Stomach (tissue), 9 donors: ENCODE results near the gene CAB39. TPM values are rescaled to one million over a fixed set of nuclear protein-coding genes. Genes with fewer than 3 reads are reported as not detected.
A peak's percentile ranks its signal among the peaks of the same experiment; 100 is the strongest.

Experiments used
- DNase-seq, 2 donors: peaks; one replicate each; pipeline versions ENCODE4 v3.0.0 to v3.0.0-alpha.2; 2013 to 2019
- H3K27ac ChIP-seq, 5 donors: fragments of 200-600 bp in 4 of 5; sonication (generic) in 4 of 5; one replicate each; pipeline ENCODE4 v1.5.1; 2013 to 2019; ENCODE audit warnings: mild to moderate bottlenecking in 1 of 5, moderate library complexity in 1 of 5
- H3K27me3 ChIP-seq, 3 donors: fragments of 200-600 bp; sonication (generic); one replicate each; pipeline ENCODE4 v1.5.1; 2017 to 2019; ENCODE audit warnings: mixed run types in 1 of 3
- H3K36me3 ChIP-seq, 4 donors: fragments of 200-600 bp; sonication (generic); 1 replicate in 3 of 4; 2 replicates in 1 of 4; pipeline ENCODE4 v1.5.1; 2016 to 2019
- H3K4me1 ChIP-seq, 4 donors: fragments of 200-600 bp; sonication (generic); one replicate each; pipeline ENCODE4 v1.5.1; 2016 to 2019
- H3K4me3 ChIP-seq, 4 donors: fragments of 200-600 bp; sonication (generic) in 3 of 4; one replicate each; pipeline ENCODE4 v1.5.1; 2016 to 2019; ENCODE audit warnings: mild to moderate bottlenecking in 1 of 4
- H3K9me3 ChIP-seq, 4 donors: fragments of 200-600 bp; sonication (generic); one replicate each; pipeline ENCODE4 v1.5.1; 2016 to 2019
- CTCF ChIP-seq, 7 experiments: fragments of 450-650 bp in 4 of 7; fragments of 200-600 bp in 3 of 7; sonication (generic) in 3 of 7; IDR thresholded peaks; one replicate each; pipeline ENCODE4 v1.5.1; 2016 to 2019; ENCODE audit warnings: antibody characterized with exemption in 7 of 7, control low read depth in 2 of 7, mild to moderate bottlenecking in 1 of 7
- EP300 ChIP-seq: sonication (generic); formaldehyde crosslinking; IDR thresholded peaks from one replicate; pipeline ENCODE4 v1.6.1; 2017; ENCODE audit warnings: antibody characterized with exemption
- POLR2A ChIP-seq, 4 donors: fragments of 450-650 bp; IDR thresholded peaks; one replicate each; pipeline ENCODE4 v1.6.1; 2016; ENCODE audit warnings: antibody characterized with exemption in 4 of 4, control low read depth in 2 of 4, mild to moderate bottlenecking in 1 of 4, moderate library complexity in 1 of 4
- POLR2AphosphoS5 ChIP-seq, 3 donors: sonication (generic); formaldehyde crosslinking; IDR thresholded peaks; one replicate each; pipeline ENCODE4 v1.6.1; 2016; ENCODE audit warnings: antibody characterized with exemption in 3 of 3
- WGBS, 5 donors: extraction: QIAGEN DNeasy Blood & Tissue Kit in 3 of 5; methylation state at CpG; one replicate each; pipeline versions ENCODE4 v1.1.5 to v1.1.7; 2013 to 2018; 5-methylcytosine and 5-hydroxymethylcytosine counted together
- intact Hi-C: fragments of 100-400 bp; cut with DNase I; formaldehyde crosslinking; loops from one replicate; pipeline ENCODE4 v1.15.1; 2023; ENCODE audit warnings: low total_unique reads
- polyA plus RNA-seq, 3 donors: library from polyadenylated mRNA; stranded (reverse); fragments of 200-250 nt; gene quantifications; one replicate each; pipeline ENCODE4 v1.2.3, GENCODE V29; 2013
- small RNA-seq, 4 donors: library from RNA; depleted of rRNA; stranded (forward); fragments of <200 nt; gene quantifications; one replicate each; pipeline ENCODE3, GENCODE V24; 2016
- total RNA-seq, 5 donors: library from RNA; depleted of rRNA; stranded (reverse); fragments of >200 nt; gene quantifications; one replicate each; pipeline versions ENCODE4 v1.1.0 to v1.2.3, GENCODE V29; 2014 to 2016
- donor health status: healthy with polysubstance abuse.
- donor health status: Bipolar disorder and iron deficiency.
- donor health status: healthy.

The CAB39 gene
- total and polyA plus RNA-seq, 8 donors = 21.8 to 126 (median 84.5) TPM

GRCh38 chr2:230869914-230870543 is 157.4 kb downstream of the CAB39 start:
- H3K27me3 ChIP-seq = no peaks in the 10 kb centered on the region
- H3K4me1 ChIP-seq = peaks cover 59 to 80% (median 70%) of the 10 kb centered on the region in 4 donors
- peak; percentile 18 to 46 for DNase-seq
- H3K9me3 ChIP-seq = no peaks in the 10 kb centered on the region
- peaks cover 0 to 17% (median 6%) of the 10 kb centered on the region in 4 donors for H3K36me3 ChIP-seq
- no peak overlapping the region for H3K4me3 ChIP-seq
- intact Hi-C loops = no loop called here
- H3K27ac ChIP-seq = peak overlapping the region in 4 of 5 donors; percentile 25 to 73 (median 51)
- TF ChIP-seq EP300 (no peak), POLR2AphosphoS5 (IDR thresholded peaks at IDR 0.05) (no peak), CTCF (IDR thresholded peaks at IDR 0.05) (no peak), POLR2A (IDR thresholded peaks at IDR 0.05) (no peak)
- WGBS, 5 donors = 63 to 90% (median 77%) methylated on average over 10 to 11 of the region's 11 CpGs

Small RNAs within 50 kb of the gene (small RNA-seq; reads per million reads assigned to genes)
- gene BANF1P3 (0 reads per million in 4 donors), gene RNU6-268P (0 reads per million in 4 donors)

Other genes starting within 250 kb of the CAB39 start
- 1,000 to 10,000 TPM in 1 of 5 donors, 100 to 1,000 TPM in 2, 10 to 100 TPM in 2; 35.6 to 1,030 (median 105) TPM for gene ITM2C, start 152.1 kb downstream of the CAB39 start, total RNA-seq
- gene ITM2C, start 152.1 kb downstream of the CAB39 start, polyA plus RNA-seq = 10 to 100 TPM; 26.9 to 40.8 (median 32.2) TPM
- gene GPR55, start 212.4 kb downstream of the CAB39 start, total RNA-seq = under 1 TPM in 1 of 5 donors, not detected in 4; 0.37 TPM
- under 1 TPM in 2 of 3 donors, not detected in 1; 0.13 to 0.19 TPM for gene GPR55, start 212.4 kb downstream of the CAB39 start, polyA plus RNA-seq